ENCODE data around the gene RPL14.

GRCh38 chr3:40422861-40423260 is 34.3 kb upstream of the RPL14 start:
- TF ChIP-seq, protein P1, sequence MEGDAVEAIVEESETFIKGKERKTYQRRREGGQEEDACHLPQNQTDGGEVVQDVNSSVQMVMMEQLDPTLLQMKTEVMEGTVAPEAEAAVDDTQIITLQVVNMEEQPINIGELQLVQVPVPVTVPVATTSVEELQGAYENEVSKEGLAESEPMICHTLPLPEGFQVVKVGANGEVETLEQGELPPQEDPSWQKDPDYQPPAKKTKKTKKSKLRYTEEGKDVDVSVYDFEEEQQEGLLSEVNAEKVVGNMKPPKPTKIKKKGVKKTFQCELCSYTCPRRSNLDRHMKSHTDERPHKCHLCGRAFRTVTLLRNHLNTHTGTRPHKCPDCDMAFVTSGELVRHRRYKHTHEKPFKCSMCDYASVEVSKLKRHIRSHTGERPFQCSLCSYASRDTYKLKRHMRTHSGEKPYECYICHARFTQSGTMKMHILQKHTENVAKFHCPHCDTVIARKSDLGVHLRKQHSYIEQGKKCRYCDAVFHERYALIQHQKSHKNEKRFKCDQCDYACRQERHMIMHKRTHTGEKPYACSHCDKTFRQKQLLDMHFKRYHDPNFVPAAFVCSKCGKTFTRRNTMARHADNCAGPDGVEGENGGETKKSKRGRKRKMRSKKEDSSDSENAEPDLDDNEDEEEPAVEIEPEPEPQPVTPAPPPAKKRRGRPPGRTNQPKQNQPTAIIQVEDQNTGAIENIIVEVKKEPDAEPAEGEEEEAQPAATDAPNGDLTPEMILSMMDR (IDR thresholded peaks at IDR 0.05) = no peak
- no peak for TF ChIP-seq ZFX (IDR thresholded peaks at IDR 0.05; ENCODE audit: borderline replicate concordance)

Measured in 22Rv1 (cell line).